HG02884 (cell line): ENCODE data around the gene LHX1.

Experiments
- ATAC-seq: cut with Tn5 transposase; IDR thresholded peaks from one replicate; pipeline ENCODE4 v1.9.1; 2021; ENCODE audit warnings: mild to moderate bottlenecking, moderate library complexity; ENCODE audit not compliant: unreplicated experiment

LHX1 gene

GRCh38 chr17:36937001-36937958 lies at the start of gene LHX1:
Gene LHX1 (plus strand): TSS chr17:36937475. CDS start chr17:36938198, 723 bp downstream.
- ATAC-seq = no peak

- ATAC-seq = no peak
These were observed 48.9 kb upstream of the LHX1 start for GRCh38 chr17:36888236-36888951.

GRCh38 chr17:36889770-36890349 lies 47.4 kb upstream of the LHX1 start:
- no peak for ATAC-seq

GRCh38 chr17:36890398-36891168 lies 46.7 kb upstream of the LHX1 start:
- no peak for ATAC-seq

- no peak for ATAC-seq
These were observed 45.0 kb upstream of the LHX1 start for GRCh38 chr17:36892112-36892838.

- ATAC-seq = no peak
These were observed 43.1 kb upstream of the LHX1 start for GRCh38 chr17:36894177-36894576.

- no peak for ATAC-seq
These were observed 42.4 kb upstream of the LHX1 start for GRCh38 chr17:36894925-36895324.

- ATAC-seq = no peak
These were observed 37.8 kb upstream of the LHX1 start for GRCh38 chr17:36899250-36900159.

GRCh38 chr17:36900160-36900512 lies 37.1 kb upstream of the LHX1 start:
- ATAC-seq = no peak

- ATAC-seq = no peak
These were observed 35.8 kb upstream of the LHX1 start for GRCh38 chr17:36901506-36901905.

- no peak for ATAC-seq
These were observed 29.9 kb upstream of the LHX1 start for GRCh38 chr17:36907407-36907806.

GRCh38 chr17:36910513-36910912 lies 26.8 kb upstream of the LHX1 start:
- no peak for ATAC-seq

- ATAC-seq = no peak
These were observed 26.3 kb upstream of the LHX1 start for GRCh38 chr17:36911001-36911400.

- ATAC-seq = no peak
These were observed 24.1 kb upstream of the LHX1 start for GRCh38 chr17:36913132-36913531.

- no peak for ATAC-seq
These were observed 19.0 kb upstream of the LHX1 start for GRCh38 chr17:36918211-36918691.

GRCh38 chr17:36919407-36919968 lies 17.8 kb upstream of the LHX1 start:
- ATAC-seq = no peak

- ATAC-seq = no peak
These were observed 17.0 kb upstream of the LHX1 start for GRCh38 chr17:36920032-36921005.
